ENCODE measurements around the gene MEGF11. TPM values are rescaled to one million over a fixed set of nuclear protein-coding genes. Genes with fewer than 3 reads are reported as not detected.

The MEGF11 gene
- polyA plus RNA-seq, 2 of the 4 experiments (the other 2 are of a cell fraction), result 0.25 to 0.31 TPM

GRCh38 chr15:66165856-66166255, 87.7 kb downstream of the MEGF11 start:
- FAIRE-seq (no peak), DNase-seq (ENCODE audit: low read depth in 1 of 2, low spot score in 1 of 2) (no peak), ATAC-seq (no peak)
- Histone ChIP-seq H3K4me2 (no peak overlapping the region), H3K9me3 (no peaks in the 10 kb centered on the region), H3K4me1 (no peaks in the 10 kb centered on the region), H3K27ac (no peak overlapping the region), H3K4me3 (no peak overlapping the region)
- 68% methylated on average over 6 of the region's 6 CpGs for WGBS (ENCODE audit: missing lambda C conversion rate)
- TF ChIP-seq ZC3H11A (IDR thresholded peaks at IDR 0.05), result no peak
- no peak for TF ChIP-seq USF2 (IDR thresholded peaks at IDR 0.05)
- no peak for TF ChIP-seq RCOR1 (IDR thresholded peaks at IDR 0.05; ENCODE audit: low read depth, low read length)
- no peak for TF ChIP-seq ATOH8 (CRISPR knock-in tag; IDR thresholded peaks at IDR 0.05; ENCODE audit: low read depth)
- TF ChIP-seq BHLHE40 (IDR thresholded peaks at IDR 0.05; ENCODE audit: low read depth, low read length), result no peak
- no peak for TF ChIP-seq FOXS1 (CRISPR knock-in tag; IDR thresholded peaks at IDR 0.05)
- TF ChIP-seq MYC (IDR thresholded peaks at IDR 0.05; ENCODE audit: borderline replicate concordance, low read length), result no peak
- no peak for TF ChIP-seq EHF (CRISPR knock-in tag; IDR thresholded peaks at IDR 0.05)
- TF ChIP-seq HOXB13 (CRISPR knock-in tag; IDR thresholded peaks at IDR 0.05; ENCODE audit: low read depth), result no peak
- TF ChIP-seq HES2 (IDR thresholded peaks at IDR 0.05), result no peak
- TF ChIP-seq NR3C1 (IDR thresholded peaks at IDR 0.05), result no peak
- no peak for TF ChIP-seq POLR2A (IDR thresholded peaks at IDR 0.05; ENCODE audit: low read length)
- CTCF ChIA-PET, result interaction anchor here (0.6 to 2.0 kb wide), 6 partner anchors 14 to 68 kb away, joined by 3 to 8 read pairs (median 4); no protein-coding TSS in a partner anchor
- POLR2A ChIA-PET, result no interaction called here

GRCh38 chr15:66164788-66165187, 88.8 kb downstream of the MEGF11 start:
- WGBS (ENCODE audit: missing lambda C conversion rate), result 83% methylated on average over 4 of the region's 4 CpGs
- no peak overlapping the region for H3K4me2 ChIP-seq
- no peak for TF ChIP-seq POLR2A (IDR thresholded peaks at IDR 0.05; ENCODE audit: low read length)
- TF ChIP-seq SREBF2 (IDR thresholded peaks at IDR 0.05), result no peak
- TF ChIP-seq MYC (IDR thresholded peaks at IDR 0.05; ENCODE audit: borderline replicate concordance, low read length), result no peak
- no peak for TF ChIP-seq RFX5 (IDR thresholded peaks at IDR 0.05)
- TF ChIP-seq CEBPB (IDR thresholded peaks at IDR 0.05), result no peak
- no peak for TF ChIP-seq JUN (IDR thresholded peaks at IDR 0.05)
- no peak for TF ChIP-seq BCL3 (IDR thresholded peaks at IDR 0.05)
- no peak for TF ChIP-seq PHF8 (IDR thresholded peaks at IDR 0.05; ENCODE audit: borderline replicate concordance, low read depth)
- no peak for TF ChIP-seq RCOR1 (IDR thresholded peaks at IDR 0.05; ENCODE audit: low read depth, low read length)
- no peak for TF ChIP-seq FOSB (CRISPR knock-in tag; IDR thresholded peaks at IDR 0.05)
- no peak for TF ChIP-seq USF2 (IDR thresholded peaks at IDR 0.05)
- no peak for TF ChIP-seq HOXA7 (CRISPR knock-in tag; IDR thresholded peaks at IDR 0.05)
- no peak for TF ChIP-seq CHD4 (IDR thresholded peaks at IDR 0.05; ENCODE audit: borderline replicate concordance)
- no peak for TF ChIP-seq ZNF302 (CRISPR knock-in tag; IDR thresholded peaks at IDR 0.05)
- TF ChIP-seq TFCP2L1 (CRISPR knock-in tag; IDR thresholded peaks at IDR 0.05), result no peak
- ChIA-PET POLR2A (no interaction called here), CTCF (interaction anchor here (0.9 to 1.3 kb wide), 2 partner anchors 53 to 58 kb away, joined by 3 read pairs; no protein-coding TSS in a partner anchor)
- DNase-seq (ENCODE audit: low read depth in 1 of 2, low spot score in 1 of 2), result no peak
- no peak overlapping the region for H3K4me3 ChIP-seq
- no peak overlapping the region for H3K27ac ChIP-seq
- H3K9me3 ChIP-seq, result no peaks in the 10 kb centered on the region
- FAIRE-seq, result no peak
- no peak for ATAC-seq
- H3K4me1 ChIP-seq, result no peaks in the 10 kb centered on the region
